Pancreas (tissue), 10 donors: ENCODE data around the gene SORCS3. TPM values are rescaled to one million over a fixed set of nuclear protein-coding genes. Genes with fewer than 3 reads are reported as not detected.
A peak's percentile ranks its signal among the peaks of the same experiment; 100 is the strongest.

Experiments used
- ATAC-seq, 4 donors: fragments of 200-7000 bp; cut with Tn5 transposase; one replicate each; pipeline versions ENCODE4 v1.8.0 to v1.9.1; 2020; ENCODE audit warnings: mild to moderate bottlenecking in 4 of 4, moderate library complexity in 4 of 4
- DNase-seq, 6 donors: peaks; one replicate each; pipeline ENCODE4 v3.0.0-alpha.2; 2020
- FAIRE-seq: peaks from 2 replicates; lab custom pipeline; 2012; peaks lifted over from hg19 to GRCh38; lab: Jason Lieb, UNC
- H3K27ac ChIP-seq, 4 donors: fragments of 200-600 bp; sonication (generic); 1 replicate in 3 of 4; 2 replicates in 1 of 4; pipeline versions ENCODE4 v1.5.0 to v1.8.0; 2020
- H3K27me3 ChIP-seq, 4 donors: fragments of 200-600 bp; one replicate each; pipeline ENCODE4 v1.8.0; 2021
- H3K36me3 ChIP-seq, 3 donors: fragments of 200-600 bp; sonication (generic) in 1 of 3; one replicate each; pipeline versions ENCODE4 v1.5.0 to v1.8.0; 2020 to 2021
- H3K4me1 ChIP-seq, 3 donors: fragments of 200-600 bp; one replicate each; pipeline ENCODE4 v1.8.0; 2021
- H3K4me3 ChIP-seq, 4 donors: fragments of 200-600 bp; sonication (generic) in 2 of 4; one replicate each; pipeline versions ENCODE4 v1.5.0 to v1.8.0; 2020 to 2021
- H3K9me3 ChIP-seq, 4 donors: fragments of 200-600 bp; one replicate each; pipeline ENCODE4 v1.8.0; 2021
- CTCF ChIP-seq, 4 donors: fragments of 200-600 bp; sonication (generic) in 3 of 4; IDR thresholded peaks; one replicate each; pipeline versions ENCODE4 v1.5.0 to v1.8.0; 2021; ENCODE audit warnings: antibody characterized with exemption in 4 of 4
- WGBS, 2 donors: extraction: QIAGEN DNeasy Blood & Tissue Kit; methylation state at CpG; one replicate each; pipeline ENCODE4 v1.1.7; 2013; 5-methylcytosine and 5-hydroxymethylcytosine counted together
- intact Hi-C, 3 donors: fragments of 100-400 bp; cut with DNase I; formaldehyde crosslinking; loops; one replicate each; pipeline versions ENCODE4 v1.11.1 to v1.14.2; 2022
- polyA plus RNA-seq, 2 donors: library from polyadenylated mRNA; stranded (reverse); fragments of 200-250 nt; gene quantifications; one replicate each; pipeline ENCODE4 v1.2.3, GENCODE V29; 2013
- total RNA-seq, 6 donors: library from RNA; stranded (reverse); fragmentation: NEBNext Ultra II Directional in 4 of 6; extraction: Animal tissue kit (Norgen Biotek cat#: 25700) in 4 of 6; gene quantifications; one replicate each; pipeline versions ENCODE4 v1.2.1 to v1.2.4, GENCODE V29; 2021 to 2023
- donor health status: healthy with polysubstance abuse.
- donor health status: DM: no; HTN: no; CAD: no; lungs with moderate emphysema.
- donor health status: DM: no; HTN: no; CAD: no.
- donor health status: control.
- donor health status: control.
- donor health status: Bipolar disorder and iron deficiency.
- donor health status: DM: yes; HTN: yes; CAD: no.
- donor health status: DM: no; HTN: no; CAD: no.
- donor health status: DM: no; HTN: no; CAD: no.
- donor health status: DM: yes; HTN: yes; CAD: no.

The SORCS3 gene
- total and polyA plus RNA-seq, 8 donors: 0.02 TPM; not detected in 7

GRCh38 chr10:104676874-104677273, 35.8 kb downstream of the SORCS3 start:
- no peak for DNase-seq
- WGBS, 2 donors: 55 to 67% methylated on average over 1 of the region's 1 CpG
- H3K4me3 ChIP-seq: no peak overlapping the region
- FAIRE-seq: no peak
- H3K4me1 ChIP-seq: no peaks in the 10 kb centered on the region
- no peaks in the 10 kb centered on the region for H3K9me3 ChIP-seq
- intact Hi-C loops: no loop called here
- H3K27ac ChIP-seq: no peak overlapping the region
- no peaks in the 10 kb centered on the region for H3K36me3 ChIP-seq
- TF ChIP-seq CTCF (IDR thresholded peaks at IDR 0.05): no peak
- ATAC-seq: no peak
- peaks cover 0 to 3% (median 0%) of the 10 kb centered on the region in 4 donors for H3K27me3 ChIP-seq

- no peaks in the 10 kb centered on the region for H3K4me1 ChIP-seq
- no peak for ATAC-seq
- no peaks in the 10 kb centered on the region for H3K9me3 ChIP-seq
- H3K4me3 ChIP-seq: no peak overlapping the region
- H3K36me3 ChIP-seq: no peaks in the 10 kb centered on the region
- intact Hi-C loops: no loop called here
- no peak for TF ChIP-seq CTCF (IDR thresholded peaks at IDR 0.05)
- FAIRE-seq: no peak
- H3K27ac ChIP-seq: no peak overlapping the region
- DNase-seq: no peak
- H3K27me3 ChIP-seq: peaks cover 0 to 3% (median 0%) of the 10 kb centered on the region in 4 donors
Measured at GRCh38 chr10:104678658-104679057, 37.6 kb downstream of the SORCS3 start.

- TF ChIP-seq CTCF (IDR thresholded peaks at IDR 0.05): no peak
- FAIRE-seq: no peak
Measured at GRCh38 chr10:104680467-104681401, 39.6 kb downstream of the SORCS3 start.

GRCh38 chr10:104681485-104681884, 40.4 kb downstream of the SORCS3 start:
- intact Hi-C loops: no loop called here
- no peak overlapping the region for H3K4me3 ChIP-seq
- no peaks in the 10 kb centered on the region for H3K4me1 ChIP-seq
- H3K27ac ChIP-seq: no peak overlapping the region
- ATAC-seq (no peak), FAIRE-seq (no peak), DNase-seq (no peak)
- no peaks in the 10 kb centered on the region for H3K27me3 ChIP-seq
- no peaks in the 10 kb centered on the region for H3K36me3 ChIP-seq
- no peak for TF ChIP-seq CTCF (IDR thresholded peaks at IDR 0.05)
- 17 to 81% methylated on average over 2 of the region's 2 CpGs for WGBS, 2 donors
- H3K9me3 ChIP-seq: no peaks in the 10 kb centered on the region

More at GRCh38 chr10:104680467-104681401, 39.6 kb downstream of the SORCS3 start:
- Histone ChIP-seq H3K27ac (no peak overlapping the region), H3K9me3 (no peaks in the 10 kb centered on the region), H3K4me1 (no peaks in the 10 kb centered on the region), H3K27me3 (no peaks in the 10 kb centered on the region), H3K36me3 (no peaks in the 10 kb centered on the region), H3K4me3 (no peak overlapping the region)
- intact Hi-C loops: no loop called here
- WGBS, 2 donors: 12 to 15% methylated on average over 33 to 34 of the region's 35 CpGs
- no peak for DNase-seq
- ATAC-seq: peak in 1 of 4 donors; percentile 42

GRCh38 chr10:104683567-104683966, 42.5 kb downstream of the SORCS3 start:
- no peaks in the 10 kb centered on the region for H3K27me3 ChIP-seq
- DNase-seq: no peak
- no peak overlapping the region for H3K4me3 ChIP-seq
- H3K9me3 ChIP-seq: no peaks in the 10 kb centered on the region
- H3K36me3 ChIP-seq: no peaks in the 10 kb centered on the region
- no peak overlapping the region for H3K27ac ChIP-seq
- ATAC-seq: no peak
- H3K4me1 ChIP-seq: no peaks in the 10 kb centered on the region
- WGBS, 2 donors: 87 to 93% methylated on average over 1 of the region's 1 CpG
- TF ChIP-seq CTCF (IDR thresholded peaks at IDR 0.05): no peak
- intact Hi-C loops: no loop called here
- FAIRE-seq: no peak
